ENCODE results near the gene OSGEPL1.

Gene OSGEPL1

GRCh38 chr2:189797902-189798301, 35.3 kb upstream of the OSGEPL1 start:
- TF ChIP-seq, protein P1, sequence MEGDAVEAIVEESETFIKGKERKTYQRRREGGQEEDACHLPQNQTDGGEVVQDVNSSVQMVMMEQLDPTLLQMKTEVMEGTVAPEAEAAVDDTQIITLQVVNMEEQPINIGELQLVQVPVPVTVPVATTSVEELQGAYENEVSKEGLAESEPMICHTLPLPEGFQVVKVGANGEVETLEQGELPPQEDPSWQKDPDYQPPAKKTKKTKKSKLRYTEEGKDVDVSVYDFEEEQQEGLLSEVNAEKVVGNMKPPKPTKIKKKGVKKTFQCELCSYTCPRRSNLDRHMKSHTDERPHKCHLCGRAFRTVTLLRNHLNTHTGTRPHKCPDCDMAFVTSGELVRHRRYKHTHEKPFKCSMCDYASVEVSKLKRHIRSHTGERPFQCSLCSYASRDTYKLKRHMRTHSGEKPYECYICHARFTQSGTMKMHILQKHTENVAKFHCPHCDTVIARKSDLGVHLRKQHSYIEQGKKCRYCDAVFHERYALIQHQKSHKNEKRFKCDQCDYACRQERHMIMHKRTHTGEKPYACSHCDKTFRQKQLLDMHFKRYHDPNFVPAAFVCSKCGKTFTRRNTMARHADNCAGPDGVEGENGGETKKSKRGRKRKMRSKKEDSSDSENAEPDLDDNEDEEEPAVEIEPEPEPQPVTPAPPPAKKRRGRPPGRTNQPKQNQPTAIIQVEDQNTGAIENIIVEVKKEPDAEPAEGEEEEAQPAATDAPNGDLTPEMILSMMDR (IDR thresholded peaks at IDR 0.05; ENCODE audit: low read depth, low read length), result no peak
- DNase-seq (ENCODE audit: low read depth in 2 of 2), result no peak
- no peak overlapping the region for H3K4me3 ChIP-seq (replicated peaks in 1 of 2; ENCODE audit: low read depth in 2 of 2, low read length in 2 of 2)

DNA sequence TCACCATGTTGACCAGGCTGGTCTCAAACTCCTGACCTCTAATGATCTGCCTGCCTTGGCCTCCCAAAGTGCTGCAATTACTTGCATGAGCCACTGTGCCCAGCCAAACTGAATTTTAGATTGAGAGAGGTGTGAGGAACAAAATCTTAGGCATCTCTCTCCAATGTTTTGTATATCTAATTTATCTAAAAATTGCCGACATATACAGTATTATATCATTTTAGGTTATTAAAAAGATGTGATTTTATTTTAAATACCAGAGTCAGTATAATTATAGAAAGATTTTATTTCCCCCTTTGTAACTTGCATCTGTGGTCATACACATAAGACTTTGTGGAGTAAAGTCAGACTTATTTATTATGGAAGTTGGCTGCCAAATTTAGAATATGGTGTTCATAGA, 31.7 kb upstream of the OSGEPL1 start:
- no peak for DNase-seq (ENCODE audit: low read depth in 2 of 2)
- no peak overlapping the region for H3K4me3 ChIP-seq (replicated peaks in 1 of 2; ENCODE audit: low read depth in 2 of 2, low read length in 2 of 2)
- TF ChIP-seq, protein P1 (IDR thresholded peaks at IDR 0.05; ENCODE audit: low read depth, low read length), result no peak

- TF ChIP-seq, protein P1 (IDR thresholded peaks at IDR 0.05; ENCODE audit: low read depth, low read length), result no peak
- no peak for DNase-seq (ENCODE audit: low read depth in 2 of 2)
Observed at GRCh38 chr2:189791338-189792042, 28.9 kb upstream of the OSGEPL1 start.

DNA sequence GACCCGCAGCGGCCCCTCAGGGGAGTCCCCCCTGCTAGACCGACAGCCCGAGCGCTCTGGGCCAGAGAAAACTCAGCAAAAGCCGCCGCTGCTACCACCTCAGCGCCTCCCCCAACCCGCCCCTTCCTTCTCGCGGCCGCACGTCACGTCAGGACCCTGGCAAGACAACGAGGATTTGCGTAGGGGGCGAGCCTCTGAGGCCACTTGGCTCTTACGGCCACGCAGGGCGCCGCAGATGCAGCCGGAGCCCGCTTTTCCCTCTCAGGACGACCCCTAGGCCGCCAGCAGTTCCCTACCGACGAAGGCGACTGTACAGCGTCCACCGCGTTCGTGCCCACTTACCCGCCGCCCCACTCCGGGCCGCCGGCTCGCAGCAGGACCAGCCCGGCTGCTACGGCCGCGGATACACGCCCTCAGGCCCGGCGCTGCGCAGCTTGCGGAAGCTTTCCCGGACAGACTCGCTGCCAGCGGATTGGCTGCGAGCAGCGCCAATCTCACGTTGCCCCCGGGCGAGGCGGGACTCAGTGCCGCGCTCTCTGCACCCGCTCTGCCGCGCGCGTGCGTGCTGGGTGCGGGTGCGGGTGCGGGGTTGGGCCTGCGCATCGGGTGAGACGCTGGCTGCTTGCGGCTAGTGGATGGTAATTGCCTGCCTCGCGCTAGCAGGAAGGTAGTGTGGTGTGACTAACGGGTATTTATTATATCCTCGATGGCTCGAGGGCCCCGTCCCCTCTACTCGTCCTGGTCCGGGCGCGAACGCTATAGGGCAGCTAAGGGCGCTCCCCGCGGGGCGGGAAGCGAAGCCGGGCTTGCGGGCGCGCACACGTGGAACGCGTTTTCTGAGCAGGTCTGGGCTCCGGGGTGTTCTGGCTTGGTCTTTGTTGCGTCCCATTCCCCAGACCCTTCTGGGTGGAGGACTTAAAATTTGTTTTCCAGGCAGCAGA, 21.6 kb upstream of the OSGEPL1 start, which contains the start of the genes ORMDL1 and PMS1:
Gene ORMDL1, minus strand, starts transcription at position 413 of the 941 bp plus-strand sequence. CDS start 1,744 bp downstream, outside the sequence.
Gene PMS1, plus strand, starts transcription at position 524 of the 941 bp plus-strand sequence. CDS start 7,360 bp downstream, outside the sequence.
- TF ChIP-seq, protein P1 (IDR thresholded peaks at IDR 0.05; ENCODE audit: low read depth, low read length), result no peak
- peak within 1 kb of the TSS; percentile 64 to 87 for H3K4me3 ChIP-seq (replicated peaks in 1 of 2; ENCODE audit: low read depth in 2 of 2, low read length in 2 of 2)
- DNase-seq (ENCODE audit: low read depth in 2 of 2), result peak; percentile 96 to 97

More at GRCh38 chr2:189791338-189792042, 28.9 kb upstream of the OSGEPL1 start:
- H3K4me3 ChIP-seq (replicated peaks in 1 of 2; ENCODE audit: low read depth in 2 of 2, low read length in 2 of 2), result no peak overlapping the region

DNA sequence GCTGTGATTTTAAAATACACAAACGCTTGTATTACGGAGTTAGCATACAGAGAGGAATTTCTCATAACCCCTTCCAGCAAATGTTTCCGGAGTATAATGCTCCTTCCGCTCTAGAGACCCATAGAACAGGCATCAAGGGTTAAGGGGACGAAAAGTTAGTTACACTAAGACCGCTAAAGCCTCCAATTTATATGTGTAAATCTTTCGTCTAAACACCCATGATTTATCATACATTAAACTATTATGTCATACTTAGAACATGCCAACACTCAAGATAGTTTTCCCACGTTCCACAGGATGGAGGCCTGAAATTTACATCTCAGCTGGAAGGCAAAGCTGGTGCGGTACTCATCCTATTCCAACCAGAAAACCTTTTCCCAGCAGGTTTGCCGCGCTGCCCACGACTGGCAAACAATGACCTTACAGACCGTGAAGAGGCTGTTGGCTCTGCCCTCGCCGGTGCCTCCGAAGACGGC, 20.9 kb upstream of the OSGEPL1 start:
- peak; percentile 48 to 56 for DNase-seq (ENCODE audit: low read depth in 2 of 2)
- peak overlapping the region; percentile 64 to 87 for H3K4me3 ChIP-seq (replicated peaks in 1 of 2; ENCODE audit: low read depth in 2 of 2, low read length in 2 of 2)
- TF ChIP-seq, protein P1 (IDR thresholded peaks at IDR 0.05; ENCODE audit: low read depth, low read length), result no peak

DNA sequence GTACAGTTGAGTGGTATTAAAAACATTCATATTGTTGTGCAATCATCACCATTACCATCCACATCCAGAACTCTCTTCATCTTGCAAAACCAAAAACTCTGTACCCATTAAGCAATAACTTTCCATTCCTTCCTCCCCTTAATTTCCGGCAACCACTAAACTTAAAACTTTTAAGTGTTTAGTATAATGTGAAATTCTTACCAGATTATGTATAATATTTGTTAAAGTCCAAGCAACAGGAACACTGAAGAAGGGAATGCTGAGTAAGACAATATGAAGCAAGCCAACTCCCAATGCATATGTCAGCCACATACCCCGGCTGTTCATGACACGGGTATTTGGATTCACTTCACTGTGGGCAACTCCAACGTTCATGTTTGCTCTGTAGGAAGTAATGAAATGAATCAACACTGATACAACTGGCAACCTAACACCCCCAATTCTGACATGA, 19.7 kb upstream of the OSGEPL1 start:
- peak overlapping the region; percentile 64 to 87 for H3K4me3 ChIP-seq (replicated peaks in 1 of 2; ENCODE audit: low read depth in 2 of 2, low read length in 2 of 2)
- TF ChIP-seq, protein P1 (IDR thresholded peaks at IDR 0.05; ENCODE audit: low read depth, low read length), result no peak
- peak; percentile 27 to 50 for DNase-seq (ENCODE audit: low read depth in 2 of 2)

Data from cardiac fibroblast (primary cell).